HG03565 (cell line): Measurements from ENCODE around the gene NOXA1.
A peak's percentile ranks its signal among the peaks of the same experiment; 100 is the strongest.

Experiments used
- ATAC-seq: cut with Tn5 transposase; IDR thresholded peaks from one replicate; pipeline ENCODE4 v1.9.1; 2021; ENCODE audit warnings: mild to moderate bottlenecking, moderate library complexity; ENCODE audit not compliant: unreplicated experiment

NOXA1 gene

GRCh38 chr9:137452761-137453642 is 29.8 kb downstream of the NOXA1 start:
- no peak for ATAC-seq

GRCh38 chr9:137453643-137454081 is 30.5 kb downstream of the NOXA1 start:
- no peak for ATAC-seq

GRCh38 chr9:137454145-137454596 is 31.0 kb downstream of the NOXA1 start:
- no peak for ATAC-seq

- ATAC-seq: no peak
These were observed 31.6 kb downstream of the NOXA1 start for GRCh38 chr9:137454597-137455358.

GRCh38 chr9:137455359-137455991 is 32.3 kb downstream of the NOXA1 start:
- no peak for ATAC-seq

GRCh38 chr9:137456061-137456863 is 33.1 kb downstream of the NOXA1 start:
- ATAC-seq: no peak

- ATAC-seq: no peak
These were observed 33.7 kb downstream of the NOXA1 start for GRCh38 chr9:137456864-137457405.

- no peak for ATAC-seq
These were observed 34.4 kb downstream of the NOXA1 start for GRCh38 chr9:137457406-137458193.

GRCh38 chr9:137458194-137459151 is 35.3 kb downstream of the NOXA1 start:
- ATAC-seq: peak; percentile 6

- ATAC-seq: peak; percentile 47
These were observed 36.0 kb downstream of the NOXA1 start, which contains the start of gene NSMF for GRCh38 chr9:137459152-137459600. Gene NSMF (minus strand): TSS chr9:137459334. CDS start chr9:137459102, 232 bp downstream.

- no peak for ATAC-seq
These were observed 36.6 kb downstream of the NOXA1 start for GRCh38 chr9:137459601-137460362.

GRCh38 chr9:137460363-137461315 is 37.4 kb downstream of the NOXA1 start:
- no peak for ATAC-seq

GRCh38 chr9:137461316-137461662 is 38.1 kb downstream of the NOXA1 start:
- no peak for ATAC-seq

GRCh38 chr9:137461663-137462395 is 38.6 kb downstream of the NOXA1 start:
- ATAC-seq: peak; percentile 50

- no peak for ATAC-seq
These were observed 39.3 kb downstream of the NOXA1 start for GRCh38 chr9:137462396-137462985.
